ENCODE results near the gene CLDN2.

DNA sequence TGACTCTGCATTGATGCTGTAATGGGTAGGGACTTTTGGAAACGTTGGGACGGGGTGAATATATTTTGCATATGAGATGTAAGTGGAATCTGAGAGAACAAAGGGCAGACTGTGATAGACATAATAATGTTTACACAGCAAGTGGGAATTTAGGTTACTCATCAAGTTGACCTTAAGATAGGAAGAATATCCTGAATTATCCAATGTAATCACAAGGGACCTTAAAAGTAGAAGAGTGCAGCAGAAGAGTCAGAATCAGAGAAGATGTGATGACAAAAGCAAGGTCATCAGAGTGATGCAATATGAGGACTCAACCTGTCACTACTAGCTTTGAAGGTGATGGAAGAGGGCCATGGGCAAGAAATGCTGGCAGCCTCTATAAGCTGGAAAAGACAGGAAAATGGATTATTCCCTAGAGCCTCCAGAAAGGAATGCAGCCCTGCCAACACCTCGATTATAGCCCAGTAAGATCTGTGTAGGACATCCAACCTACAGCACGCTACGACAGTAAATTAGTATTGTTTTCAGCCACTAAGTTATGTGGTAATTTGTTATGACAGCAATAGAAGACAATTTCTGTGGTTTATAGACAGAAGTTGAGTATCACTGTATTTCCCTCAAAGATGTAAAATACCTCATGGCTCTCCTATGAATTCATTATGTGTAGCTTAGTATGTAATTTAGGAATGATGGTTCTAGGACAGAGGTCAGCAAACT, 53.4 kb downstream of the CLDN2 start:
- TF ChIP-seq, protein P1, sequence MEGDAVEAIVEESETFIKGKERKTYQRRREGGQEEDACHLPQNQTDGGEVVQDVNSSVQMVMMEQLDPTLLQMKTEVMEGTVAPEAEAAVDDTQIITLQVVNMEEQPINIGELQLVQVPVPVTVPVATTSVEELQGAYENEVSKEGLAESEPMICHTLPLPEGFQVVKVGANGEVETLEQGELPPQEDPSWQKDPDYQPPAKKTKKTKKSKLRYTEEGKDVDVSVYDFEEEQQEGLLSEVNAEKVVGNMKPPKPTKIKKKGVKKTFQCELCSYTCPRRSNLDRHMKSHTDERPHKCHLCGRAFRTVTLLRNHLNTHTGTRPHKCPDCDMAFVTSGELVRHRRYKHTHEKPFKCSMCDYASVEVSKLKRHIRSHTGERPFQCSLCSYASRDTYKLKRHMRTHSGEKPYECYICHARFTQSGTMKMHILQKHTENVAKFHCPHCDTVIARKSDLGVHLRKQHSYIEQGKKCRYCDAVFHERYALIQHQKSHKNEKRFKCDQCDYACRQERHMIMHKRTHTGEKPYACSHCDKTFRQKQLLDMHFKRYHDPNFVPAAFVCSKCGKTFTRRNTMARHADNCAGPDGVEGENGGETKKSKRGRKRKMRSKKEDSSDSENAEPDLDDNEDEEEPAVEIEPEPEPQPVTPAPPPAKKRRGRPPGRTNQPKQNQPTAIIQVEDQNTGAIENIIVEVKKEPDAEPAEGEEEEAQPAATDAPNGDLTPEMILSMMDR (IDR thresholded peaks at IDR 0.05): no peak
- TF ChIP-seq POLR2A (IDR thresholded peaks at IDR 0.05): no peak
